ENCODE measurements around the gene ZNF275. TPM values are rescaled to one million over a fixed set of nuclear protein-coding genes. Genes with fewer than 3 reads are reported as not detected.

Gene ZNF275
- total and polyA plus RNA-seq, 12 donors, result 22.8 to 252 (median 101) TPM

GRCh38 chrX:153297376-153297775 is 36.6 kb upstream of the ZNF275 start:
- DNase-seq, result no peak
- WGBS, 4 donors, result 57 to 82% (median 71%) methylated on average over 1 of the region's 1 CpG
- no peaks in the 10 kb centered on the region for H3K9me3 ChIP-seq (replicated peaks in 1 of 3)
- H3K27me3 ChIP-seq, result no peaks in the 10 kb centered on the region
- H3K27ac ChIP-seq, result no peak overlapping the region
- no peaks in the 10 kb centered on the region for H3K36me3 ChIP-seq (replicated peaks in 1 of 2)
- intact Hi-C loops (cut with DNase I), result no loop called here
- no peak overlapping the region for H3K4me3 ChIP-seq
- TF ChIP-seq CTCF (IDR thresholded peaks at IDR 0.05) (no peak), POLR2A (IDR thresholded peaks at IDR 0.05) (no peak)
- no peaks in the 10 kb centered on the region for H3K4me1 ChIP-seq (replicated peaks in 1 of 2)

DNA sequence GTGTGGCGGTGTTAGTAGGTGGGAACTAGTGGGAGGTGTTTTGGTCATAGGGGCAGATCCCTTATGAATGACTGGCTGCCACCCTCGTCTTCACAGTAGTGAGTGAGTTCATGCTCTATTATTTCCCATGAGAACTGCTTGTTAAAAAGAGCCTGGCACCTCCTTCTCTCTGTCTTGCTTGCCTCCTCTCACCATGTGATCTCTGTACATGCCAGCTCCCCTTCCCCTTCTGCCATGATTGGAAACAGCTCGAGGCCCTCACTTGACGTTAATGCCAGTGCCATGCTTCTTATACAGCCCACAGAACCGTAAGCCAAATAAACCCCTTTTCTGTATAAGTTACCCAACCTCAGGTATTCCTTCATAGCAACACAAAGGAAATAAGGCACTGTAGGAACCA is 34.1 kb upstream of the ZNF275 start:
- no peak overlapping the region for H3K4me3 ChIP-seq
- no peak overlapping the region for H3K27ac ChIP-seq
- intact Hi-C loops (cut with DNase I), result no loop called here
- DNase-seq, result no peak
- H3K9me3 ChIP-seq (replicated peaks in 1 of 3), result no peaks in the 10 kb centered on the region
- H3K27me3 ChIP-seq, result no peaks in the 10 kb centered on the region
- no peak for TF ChIP-seq POLR2A (IDR thresholded peaks at IDR 0.05)
- TF ChIP-seq CTCF (IDR thresholded peaks at IDR 0.05), result no peak
- 68 to 93% (median 74%) methylated on average over 4 to 5 of the region's 5 CpGs for WGBS, 4 donors
- H3K36me3 ChIP-seq (replicated peaks in 1 of 2), result no peaks in the 10 kb centered on the region
- H3K4me1 ChIP-seq (replicated peaks in 1 of 2), result no peaks in the 10 kb centered on the region

GRCh38 chrX:153301746-153302145 is 32.2 kb upstream of the ZNF275 start:
- H3K27me3 ChIP-seq, result no peaks in the 10 kb centered on the region
- no peaks in the 10 kb centered on the region for H3K36me3 ChIP-seq (replicated peaks in 1 of 2)
- TF ChIP-seq CTCF (IDR thresholded peaks at IDR 0.05), result no peak
- no peak for TF ChIP-seq POLR2A (IDR thresholded peaks at IDR 0.05)
- no peaks in the 10 kb centered on the region for H3K4me1 ChIP-seq (replicated peaks in 1 of 2)
- 73 to 76% (median 75%) methylated on average over 3 of the region's 3 CpGs for WGBS, 4 donors
- no peaks in the 10 kb centered on the region for H3K9me3 ChIP-seq (replicated peaks in 1 of 3)
- DNase-seq, result no peak
- no peak overlapping the region for H3K27ac ChIP-seq
- intact Hi-C loops (cut with DNase I), result no loop called here
- H3K4me3 ChIP-seq, result no peak overlapping the region

- no peaks in the 10 kb centered on the region for H3K36me3 ChIP-seq (replicated peaks in 1 of 2)
- H3K4me1 ChIP-seq (replicated peaks in 1 of 2), result peaks cover 0 to 8% of the 10 kb centered on the region in 2 donors
- no peak overlapping the region for H3K4me3 ChIP-seq
- no peak overlapping the region for H3K27ac ChIP-seq
- intact Hi-C loops (cut with DNase I), result no loop called here
- WGBS, 4 donors, result 71 to 91% (median 74%) methylated on average over 4 of the region's 4 CpGs; no CpG with 5 or more reads in 1 of the 4 donors
- H3K27me3 ChIP-seq, result no peaks in the 10 kb centered on the region
- no peak for DNase-seq
- H3K9me3 ChIP-seq (replicated peaks in 1 of 3), result no peaks in the 10 kb centered on the region
- no peak for TF ChIP-seq CTCF (IDR thresholded peaks at IDR 0.05)
- no peak for TF ChIP-seq POLR2A (IDR thresholded peaks at IDR 0.05)
Measured at GRCh38 chrX:153302796-153303195, 31.2 kb upstream of the ZNF275 start.
